Measurements from ENCODE around the gene INHBE. TPM values are rescaled to one million over a fixed set of nuclear protein-coding genes. Genes with fewer than 3 reads are reported as not detected.

Gene INHBE
- polyA plus RNA-seq, 1 donor from 2014 or later, result 2.3 TPM

DNA sequence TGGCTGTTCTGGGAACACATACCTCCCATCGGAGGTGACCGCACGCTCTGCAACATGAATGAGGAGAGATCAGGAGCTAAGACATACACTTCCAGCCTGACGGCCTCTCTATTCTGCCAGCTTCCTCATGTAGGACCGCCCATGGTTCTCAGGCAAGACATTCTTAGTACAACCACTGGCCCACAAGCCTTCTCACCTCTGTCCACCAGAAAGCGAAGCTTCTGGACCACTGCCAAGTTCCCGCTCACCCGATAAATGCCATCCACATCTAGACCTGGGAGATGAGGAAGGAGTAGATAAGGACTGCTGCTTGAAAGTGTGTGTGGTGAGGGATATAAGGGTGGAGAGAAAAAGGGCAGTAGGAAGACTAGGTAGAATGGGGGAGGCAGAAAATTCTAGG is 19.3 kb downstream of the INHBE start:
- no peaks in the 10 kb centered on the region for H3K36me3 ChIP-seq (ENCODE audit: insufficient read depth, low read length)
- peaks cover 87% of the 10 kb centered on the region for H3K27me3 ChIP-seq (ENCODE audit: insufficient read depth, low read depth, low read length)
- H3K4me2 ChIP-seq (ENCODE audit: low read length), result no peak overlapping the region
- TF ChIP-seq SMC3 (conservative IDR thresholded peaks at IDR 0.05; ENCODE audit: poor library complexity), result no peak
- no peak for TF ChIP-seq RAD21 (conservative IDR thresholded peaks at IDR 0.05)
- no peaks in the 10 kb centered on the region for H3K79me2 ChIP-seq (replicated peaks; ENCODE audit: insufficient read depth, low read length)
- H3K9me2 ChIP-seq (ENCODE audit: insufficient read depth, low read length), result no peaks in the 10 kb centered on the region
- H4K20me1 ChIP-seq (ENCODE audit: insufficient read depth), result no peaks in the 10 kb centered on the region
- H3K9ac ChIP-seq (ENCODE audit: low read length), result no peak overlapping the region
- H2AFZ ChIP-seq (ENCODE audit: low read depth, low read length), result no peak overlapping the region
- H3F3A ChIP-seq (ENCODE audit: insufficient read depth, low read length, poor library complexity, severe bottlenecking), result no peaks in the 10 kb centered on the region
- no peaks in the 10 kb centered on the region for H3K9me3 ChIP-seq (ENCODE audit: low read length)
- no peak overlapping the region for H3K4me3 ChIP-seq (ENCODE audit: low read length)
- H3K27ac ChIP-seq (ENCODE audit: low read length), result no peak overlapping the region

DNA sequence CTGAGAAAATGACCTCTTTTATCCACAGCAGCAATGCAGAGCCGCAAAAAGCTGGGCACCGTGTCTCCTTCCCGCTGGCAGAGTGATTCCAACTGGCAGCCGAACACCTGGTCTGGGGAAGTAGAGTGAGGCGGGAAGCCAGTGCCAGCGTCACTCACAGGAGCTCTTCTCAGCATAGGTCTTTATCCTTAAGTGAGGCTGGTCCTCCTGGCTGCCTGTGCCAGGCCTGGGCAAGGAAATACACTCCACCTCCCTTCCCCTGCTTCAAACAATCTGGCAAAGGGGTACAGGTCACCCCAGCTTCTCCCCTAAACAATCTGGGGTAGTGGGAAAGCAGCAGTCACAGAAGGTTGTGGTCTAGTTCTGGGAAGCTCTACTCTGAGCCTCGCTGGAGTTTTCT is 19.8 kb downstream of the INHBE start:
- H4K20me1 ChIP-seq (ENCODE audit: insufficient read depth), result no peaks in the 10 kb centered on the region
- no peak overlapping the region for H3K27ac ChIP-seq (ENCODE audit: low read length)
- H3K4me2 ChIP-seq (ENCODE audit: low read length), result no peak overlapping the region
- peak overlapping the region; percentile 5 for H3K9ac ChIP-seq (ENCODE audit: low read length)
- peaks cover 91% of the 10 kb centered on the region for H3K27me3 ChIP-seq (ENCODE audit: insufficient read depth, low read depth, low read length)
- no peaks in the 10 kb centered on the region for H3K79me2 ChIP-seq (replicated peaks; ENCODE audit: insufficient read depth, low read length)
- H3K9me2 ChIP-seq (ENCODE audit: insufficient read depth, low read length), result no peaks in the 10 kb centered on the region
- no peak for TF ChIP-seq SMC3 (conservative IDR thresholded peaks at IDR 0.05; ENCODE audit: poor library complexity)
- no peaks in the 10 kb centered on the region for H3K9me3 ChIP-seq (ENCODE audit: low read length)
- no peaks in the 10 kb centered on the region for H3K36me3 ChIP-seq (ENCODE audit: insufficient read depth, low read length)
- H3F3A ChIP-seq (ENCODE audit: insufficient read depth, low read length, poor library complexity, severe bottlenecking), result no peaks in the 10 kb centered on the region
- no peak overlapping the region for H2AFZ ChIP-seq (ENCODE audit: low read depth, low read length)
- H3K4me3 ChIP-seq (ENCODE audit: low read length), result peak overlapping the region; percentile 61

DNA sequence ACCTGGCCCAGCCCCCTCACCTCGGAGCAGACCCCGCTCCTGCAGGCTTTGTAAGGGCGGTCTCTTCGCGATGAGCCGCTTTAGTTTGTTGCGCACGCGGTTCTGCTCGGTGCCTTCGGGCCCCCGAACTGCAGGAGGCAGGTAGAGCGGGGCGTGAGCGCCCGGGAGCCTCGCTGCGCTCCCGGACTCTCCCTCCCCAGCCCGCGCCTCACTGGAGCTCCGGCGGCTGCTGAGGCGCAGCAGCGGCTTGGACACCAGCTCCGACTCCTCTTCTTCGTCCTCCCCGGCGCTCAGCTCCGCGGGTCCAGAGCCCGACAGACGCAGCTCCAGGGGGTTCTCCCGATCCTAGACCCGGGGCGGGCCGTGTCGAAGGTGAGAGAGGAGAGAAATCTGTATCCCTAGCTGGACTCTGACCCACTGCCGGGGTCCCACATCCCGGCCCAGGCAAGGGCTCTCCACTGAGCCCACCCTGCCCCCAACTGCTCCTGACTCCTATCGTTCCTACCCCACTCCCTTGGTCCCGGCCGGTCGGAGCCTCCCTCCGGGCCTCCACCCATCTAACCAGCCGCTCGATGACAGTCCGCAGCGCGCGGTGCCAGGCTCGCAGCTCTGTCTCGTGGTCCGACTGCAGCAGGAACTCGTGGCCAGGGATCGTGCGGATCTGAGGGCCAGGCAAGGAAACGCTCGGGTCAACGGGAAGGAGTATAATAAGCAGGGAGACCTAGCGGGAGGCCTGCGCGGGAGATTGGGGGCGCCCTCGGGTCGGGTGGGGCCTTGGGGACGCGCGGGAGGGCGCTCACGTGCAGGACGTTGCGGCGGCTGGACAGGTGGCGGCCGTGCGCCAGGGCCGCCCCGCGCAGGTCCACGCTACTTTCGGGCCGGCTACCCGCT is 20.4 kb downstream of the INHBE start:
- Histone ChIP-seq H3K36me3 (ENCODE audit: insufficient read depth, low read length) (no peaks in the 10 kb centered on the region), H3K4me3 (ENCODE audit: low read length) (peak overlapping the region; percentile 61), H3K9me2 (ENCODE audit: insufficient read depth, low read length) (no peaks in the 10 kb centered on the region), H3K27me3 (ENCODE audit: insufficient read depth, low read depth, low read length) (peaks cover 93% of the 10 kb centered on the region), H3F3A (ENCODE audit: insufficient read depth, low read length, poor library complexity, severe bottlenecking) (no peaks in the 10 kb centered on the region), H4K20me1 (ENCODE audit: insufficient read depth) (no peaks in the 10 kb centered on the region), H3K9me3 (ENCODE audit: low read length) (no peaks in the 10 kb centered on the region), H3K4me2 (ENCODE audit: low read length) (no peak overlapping the region), H3K9ac (ENCODE audit: low read length) (peak overlapping the region; percentile 5), H3K79me2 (replicated peaks; ENCODE audit: insufficient read depth, low read length) (no peaks in the 10 kb centered on the region), H2AFZ (ENCODE audit: low read depth, low read length) (no peak overlapping the region), H3K27ac (ENCODE audit: low read length) (no peak overlapping the region)
- TF ChIP-seq MXI1 (conservative IDR thresholded peaks at IDR 0.05; ENCODE audit: poor library complexity, severe bottlenecking) (no peak), EZH2 (IDR thresholded peaks at IDR 0.05; ENCODE audit: borderline replicate concordance, insufficient read depth, low read length, poor library complexity, severe bottlenecking) (peak; percentile 93)

DNA sequence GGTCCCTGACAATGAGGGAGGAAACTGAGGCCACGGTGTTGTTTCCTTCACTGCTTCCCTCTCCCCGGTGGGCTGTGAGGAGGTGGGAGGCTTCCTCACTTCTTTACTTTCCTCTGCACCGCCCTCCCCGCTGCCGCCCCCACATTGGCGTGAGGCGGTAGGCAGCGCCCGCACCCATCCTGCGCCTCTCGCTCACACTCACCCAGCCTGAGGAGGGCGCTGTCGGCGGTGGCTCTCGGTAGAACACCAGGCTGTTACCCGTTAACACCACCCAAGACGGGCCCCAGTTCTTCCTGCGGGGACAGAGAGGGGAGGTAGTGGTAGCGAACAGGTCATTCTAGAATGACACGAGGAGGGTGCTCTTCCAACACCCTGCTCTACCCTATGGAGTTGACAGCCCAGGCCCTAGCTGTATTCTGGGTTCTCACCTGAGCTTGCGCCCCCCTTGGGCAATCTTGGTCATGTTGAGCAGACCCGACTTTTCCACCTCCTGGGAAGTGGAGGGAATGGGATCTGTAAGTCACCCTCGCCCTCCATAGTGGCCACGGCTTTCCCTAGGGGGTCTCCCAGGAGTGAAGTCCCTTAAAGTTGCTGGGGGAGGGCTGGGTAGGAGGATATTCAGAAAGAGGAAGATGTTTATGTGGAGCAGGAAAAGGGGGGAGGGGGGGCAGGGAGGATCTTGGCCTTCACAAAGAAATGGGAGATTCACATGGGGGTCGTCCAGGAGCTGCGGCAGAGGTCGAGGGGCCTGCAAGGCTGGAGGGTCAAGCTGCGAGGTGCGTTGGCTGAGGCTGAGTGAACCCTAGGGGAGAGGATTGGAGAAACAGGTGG is 21.3 kb downstream of the INHBE start:
- Histone ChIP-seq H3K27ac (ENCODE audit: low read length) (no peak overlapping the region), H3K36me3 (ENCODE audit: insufficient read depth, low read length) (no peaks in the 10 kb centered on the region), H3F3A (ENCODE audit: insufficient read depth, low read length, poor library complexity, severe bottlenecking) (no peaks in the 10 kb centered on the region), H2AFZ (ENCODE audit: low read depth, low read length) (no peak overlapping the region), H3K27me3 (ENCODE audit: insufficient read depth, low read depth, low read length) (peaks cover 91% of the 10 kb centered on the region), H3K79me2 (replicated peaks; ENCODE audit: insufficient read depth, low read length) (no peaks in the 10 kb centered on the region), H3K9me2 (ENCODE audit: insufficient read depth, low read length) (no peaks in the 10 kb centered on the region), H3K4me3 (ENCODE audit: low read length) (peak overlapping the region; percentile 61), H3K9me3 (ENCODE audit: low read length) (no peaks in the 10 kb centered on the region), H4K20me1 (ENCODE audit: insufficient read depth) (no peaks in the 10 kb centered on the region), H3K9ac (ENCODE audit: low read length) (no peak overlapping the region), H3K4me2 (ENCODE audit: low read length) (no peak overlapping the region)
- TF ChIP-seq TAF1 (IDR thresholded peaks at IDR 0.05; ENCODE audit: low read depth), result no peak
- no peak for TF ChIP-seq POLR2AphosphoS5 (IDR thresholded peaks at IDR 0.05)
- no peak for TF ChIP-seq EZH2 (IDR thresholded peaks at IDR 0.05; ENCODE audit: borderline replicate concordance, insufficient read depth, low read length, poor library complexity, severe bottlenecking)
- no peak for TF ChIP-seq EP300 (conservative IDR thresholded peaks at IDR 0.05; ENCODE audit: poor library complexity, severe bottlenecking)
- no peak for TF ChIP-seq SMC3 (conservative IDR thresholded peaks at IDR 0.05; ENCODE audit: poor library complexity)
- no peak for TF ChIP-seq CTCF (IDR thresholded peaks at IDR 0.05; ENCODE audit: poor library complexity, severe bottlenecking)
- no peak for TF ChIP-seq RAD21 (conservative IDR thresholded peaks at IDR 0.05)

All from neural cell (in vitro differentiated cells).